ENCODE data around the gene ZNF436. TPM values are rescaled to one million over a fixed set of nuclear protein-coding genes. Genes with fewer than 3 reads are reported as not detected.

Gene ZNF436
- total RNA-seq, 1 experiment from 2014 or later = 0.52 TPM

- Histone ChIP-seq H3K23ac (ENCODE audit: insufficient read length, low read depth, low read length) (no peak overlapping the region), H3K4me1 (ENCODE audit: insufficient read depth, low read length) (peaks cover 3% of the 10 kb centered on the region; the same call in 1 of the 2 replicates), H2AK5ac (ENCODE audit: insufficient read length, low read length) (no peak overlapping the region), H2BK12ac (ENCODE audit: insufficient read length, low read depth, low read length) (no peak overlapping the region), H3K18ac (ENCODE audit: insufficient read length, low read depth, low read length) (no peak overlapping the region), H3K9ac (ENCODE audit: extremely low read depth, insufficient read length, low read length) (no peak overlapping the region), H3K79me2 (ENCODE audit: insufficient read depth, low read length) (peaks cover 21% of the 10 kb centered on the region; the same call in 1 of the 2 replicates), H2BK20ac (ENCODE audit: low read depth, low read length, poor library complexity, severe bottlenecking) (no peak overlapping the region), H3K4ac (ENCODE audit: low read depth, low read length) (no peak overlapping the region), H3K4me2 (ENCODE audit: insufficient read depth, insufficient read length, low read length) (no peak overlapping the region), H2BK5ac (ENCODE audit: insufficient read length, low read length) (no peak overlapping the region), H3T11ph (ENCODE audit: low read length) (no peak overlapping the region), H2BK120ac (ENCODE audit: low read depth, low read length, poor library complexity, severe bottlenecking) (no peak overlapping the region), H3K23me2 (ENCODE audit: insufficient read length, low read depth, low read length, poor library complexity, severe bottlenecking) (peaks cover 11% of the 10 kb centered on the region), H4K91ac (ENCODE audit: insufficient read length, low read depth, low read length) (no peak overlapping the region), H4K20me1 (ENCODE audit: control insufficient read depth, insufficient read depth, insufficient read length) (no peaks in the 10 kb centered on the region), H2AFZ (ENCODE audit: low read length) (no peak overlapping the region), H4K5ac (ENCODE audit: insufficient read length, low read depth, low read length) (no peak overlapping the region), H3K9me3 (ENCODE audit: control insufficient read depth, low read depth, low read length) (no peaks in the 10 kb centered on the region), H3K27me3 (ENCODE audit: insufficient read depth, low read length) (peaks cover 13% of the 10 kb centered on the region; the same call in 1 of the 2 replicates), H2BK15ac (ENCODE audit: low read depth, low read length) (no peak overlapping the region), H3K79me1 (ENCODE audit: insufficient read depth, low read depth, low read length, poor library complexity, severe bottlenecking) (no peaks in the 10 kb centered on the region), H3K14ac (ENCODE audit: insufficient read depth, low read length) (no peak overlapping the region), H3K56ac (ENCODE audit: insufficient read length, low read depth, low read length) (no peak overlapping the region), H4K8ac (replicated peaks; ENCODE audit: insufficient read length, low read depth, low read length) (no peak overlapping the region), H3K27ac (ENCODE audit: insufficient read length, low read depth, low read length) (no peak overlapping the region)
- Mint-ChIP-seq H3K36me3 (ENCODE audit: insufficient read depth in 1 of 3, low read depth in 3 of 3) (no peaks in the 10 kb centered on the region; a peak in 2 of 7 replicates), H3K27ac (no peak overlapping the region), H3K9me3 (no peaks in the 10 kb centered on the region; a peak in 1 of 5 replicates), H3K4me1 (peaks cover 22 to 25% of the 10 kb centered on the region in 2 experiments), H3K27me3 (ENCODE audit: low read depth) (peaks cover 59% of the 10 kb centered on the region), H3K4me3 (peak overlapping the region in 1 of 2 experiments; percentile 18; a peak in 1 of 5 replicates)
- no peak for DNase-seq
- TF ChIP-seq, protein P1, sequence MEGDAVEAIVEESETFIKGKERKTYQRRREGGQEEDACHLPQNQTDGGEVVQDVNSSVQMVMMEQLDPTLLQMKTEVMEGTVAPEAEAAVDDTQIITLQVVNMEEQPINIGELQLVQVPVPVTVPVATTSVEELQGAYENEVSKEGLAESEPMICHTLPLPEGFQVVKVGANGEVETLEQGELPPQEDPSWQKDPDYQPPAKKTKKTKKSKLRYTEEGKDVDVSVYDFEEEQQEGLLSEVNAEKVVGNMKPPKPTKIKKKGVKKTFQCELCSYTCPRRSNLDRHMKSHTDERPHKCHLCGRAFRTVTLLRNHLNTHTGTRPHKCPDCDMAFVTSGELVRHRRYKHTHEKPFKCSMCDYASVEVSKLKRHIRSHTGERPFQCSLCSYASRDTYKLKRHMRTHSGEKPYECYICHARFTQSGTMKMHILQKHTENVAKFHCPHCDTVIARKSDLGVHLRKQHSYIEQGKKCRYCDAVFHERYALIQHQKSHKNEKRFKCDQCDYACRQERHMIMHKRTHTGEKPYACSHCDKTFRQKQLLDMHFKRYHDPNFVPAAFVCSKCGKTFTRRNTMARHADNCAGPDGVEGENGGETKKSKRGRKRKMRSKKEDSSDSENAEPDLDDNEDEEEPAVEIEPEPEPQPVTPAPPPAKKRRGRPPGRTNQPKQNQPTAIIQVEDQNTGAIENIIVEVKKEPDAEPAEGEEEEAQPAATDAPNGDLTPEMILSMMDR (conservative IDR thresholded peaks at IDR 0.05) = no peak
- WGBS (ENCODE audit: extremely low coverage, insufficient read length, low lambda C conversion rate) = no CpG with 5 or more reads among the region's 14 CpGs
Measured at GRCh38 chr1:23345920-23346319, 23.7 kb downstream of the ZNF436 start.

Data from H9 (cell line).